ENCODE data around the gene FXYD3. TPM values are rescaled to one million over a fixed set of nuclear protein-coding genes. Genes with fewer than 3 reads are reported as not detected.
A peak's percentile ranks its signal among the peaks of the same experiment; 100 is the strongest.

The FXYD3 gene
- total RNA-seq, 2 donors from 2014 or later: not detected

DNA sequence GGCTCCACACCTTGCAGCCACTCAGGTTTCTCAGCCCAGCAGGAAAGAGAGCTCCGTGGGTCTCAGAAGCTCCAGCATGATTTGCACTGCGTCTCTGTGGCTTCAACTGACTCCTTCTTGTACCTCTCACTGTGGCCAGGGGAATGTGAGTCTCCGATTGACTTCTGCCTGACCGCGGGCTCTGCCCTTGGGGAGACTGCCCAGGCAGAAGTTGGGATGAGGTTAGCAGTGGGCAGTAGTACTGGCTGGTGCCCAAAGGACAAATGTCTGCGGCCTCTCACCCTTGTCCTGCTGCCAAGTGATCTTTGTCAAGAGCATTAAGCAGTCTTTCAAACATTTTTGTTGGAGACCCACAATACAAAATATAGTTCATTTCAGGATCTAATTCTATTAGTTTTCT, 34.4 kb upstream of the FXYD3 start:
- Mint-ChIP-seq H3K27ac (no peak overlapping the region), H3K9me3 (no peaks in the 10 kb centered on the region), H3K36me3 (no peaks in the 10 kb centered on the region)
- ATAC-seq (no peak), DNase-seq (ENCODE audit: low spot score in 2 of 2) (no peak)

DNA sequence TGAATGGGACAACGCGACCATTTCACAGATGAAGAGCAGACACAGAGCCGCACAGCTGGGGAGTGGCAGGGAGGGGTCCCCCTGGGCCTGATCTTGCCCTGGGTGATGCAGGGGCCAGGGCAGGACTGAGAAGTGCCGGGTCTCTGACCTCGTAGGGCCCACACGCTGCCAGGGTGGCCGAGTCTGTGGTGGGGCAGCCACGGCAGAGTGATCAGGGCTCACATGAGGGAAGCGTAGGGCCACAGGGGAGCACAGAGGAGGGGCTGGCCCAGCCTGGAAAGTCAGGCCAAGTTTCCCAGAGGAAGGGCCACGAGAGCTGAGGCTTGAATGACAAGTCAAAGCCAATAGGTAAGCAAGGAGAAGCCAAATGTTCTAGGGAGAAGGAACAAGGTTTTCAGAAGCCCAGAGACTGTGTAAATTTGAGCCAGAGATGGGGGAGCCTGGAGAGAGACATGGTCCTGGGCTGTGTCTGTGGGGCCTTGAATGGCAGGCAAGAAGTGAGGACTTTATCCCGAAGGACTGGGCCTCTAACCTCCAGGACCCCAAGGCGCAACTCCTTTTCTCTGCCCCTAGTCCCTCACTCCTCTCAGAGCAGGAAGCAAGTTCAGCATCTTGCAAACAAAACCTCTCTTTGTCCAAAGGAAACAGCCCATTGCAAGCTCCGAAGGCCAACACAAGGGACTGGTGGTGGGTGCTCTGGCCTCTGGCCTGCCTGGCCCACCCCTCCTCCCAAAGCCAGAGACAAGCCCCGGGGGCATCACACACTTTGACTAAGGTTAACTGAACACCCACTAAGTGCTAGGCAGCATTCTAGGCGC, 31.7 kb upstream of the FXYD3 start:
- peak overlapping the region in 1 of 2 donors; percentile 57 for H3K27ac Mint-ChIP-seq
- ATAC-seq: no peak
- no peaks in the 10 kb centered on the region for H3K36me3 Mint-ChIP-seq
- DNase-seq (ENCODE audit: low spot score in 2 of 2): no peak
- no peaks in the 10 kb centered on the region for H3K9me3 Mint-ChIP-seq

DNA sequence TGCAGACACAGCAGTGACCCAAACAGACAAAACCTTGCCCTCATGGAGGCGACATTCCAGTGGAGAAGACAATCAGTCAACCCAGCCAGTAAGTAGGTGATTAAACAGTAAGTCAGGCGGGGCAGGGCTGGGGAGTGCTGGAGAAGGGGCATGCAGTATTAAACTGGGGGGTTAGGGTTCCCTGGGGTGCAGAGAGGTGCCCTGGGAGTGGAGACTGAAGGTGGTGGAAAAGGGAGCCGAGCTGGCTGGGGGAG, 31.2 kb upstream of the FXYD3 start:
- Mint-ChIP-seq H3K27ac (peak overlapping the region in 1 of 2 donors; percentile 57), H3K9me3 (no peaks in the 10 kb centered on the region), H3K36me3 (no peaks in the 10 kb centered on the region)
- DNase-seq (ENCODE audit: low spot score in 2 of 2) (no peak), ATAC-seq (no peak)

DNA sequence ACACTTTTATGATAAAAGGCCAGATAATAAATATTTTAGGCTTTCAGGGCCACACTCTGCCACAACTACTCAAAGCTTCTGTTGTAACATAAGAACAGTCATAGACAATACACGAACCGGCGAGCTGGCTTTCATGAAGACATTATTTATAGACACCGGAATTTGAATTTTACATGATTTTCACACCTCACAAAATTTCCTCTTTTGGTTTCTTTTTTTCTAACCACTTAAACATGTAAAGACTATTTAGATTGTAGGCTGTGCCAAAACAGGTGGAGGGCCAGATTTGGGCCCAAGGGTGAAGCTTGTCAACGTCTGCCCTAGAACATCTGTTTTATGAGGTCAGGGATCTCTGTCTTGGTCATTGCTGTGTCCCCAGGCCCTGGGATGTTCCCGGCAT, 29.7 kb upstream of the FXYD3 start:
- H3K27ac Mint-ChIP-seq: peak overlapping the region in 1 of 2 donors; percentile 3
- no peaks in the 10 kb centered on the region for H3K9me3 Mint-ChIP-seq

DNA sequence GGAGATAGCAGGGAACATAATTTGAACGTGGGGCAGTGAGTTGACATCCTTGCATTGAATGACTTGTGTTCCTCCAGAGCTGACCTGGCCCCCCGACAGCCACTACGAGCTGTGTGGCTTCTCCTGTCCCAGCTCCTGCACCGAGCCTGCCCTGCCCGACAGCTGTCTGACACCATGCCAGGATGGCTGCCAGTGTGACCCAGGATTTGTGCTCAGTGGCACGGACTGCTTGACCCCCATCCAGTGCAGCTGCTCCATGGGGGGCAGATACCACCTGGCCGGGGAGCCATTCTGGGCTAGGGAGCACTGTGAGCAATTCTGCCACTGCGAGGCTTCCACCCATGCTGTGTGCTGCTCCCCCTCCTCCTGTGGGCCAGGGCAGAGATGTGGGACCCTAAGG, 29.2 kb upstream of the FXYD3 start:
- DNase-seq (ENCODE audit: low spot score in 2 of 2) (no peak), ATAC-seq (no peak)
- H3K9me3 Mint-ChIP-seq: no peaks in the 10 kb centered on the region
- H3K36me3 Mint-ChIP-seq: no peaks in the 10 kb centered on the region
- H3K27ac Mint-ChIP-seq: peak overlapping the region in 1 of 2 donors; percentile 3

More for the DNA sequence above, 29.7 kb upstream of the FXYD3 start:
- ATAC-seq (no peak), DNase-seq (ENCODE audit: low spot score in 2 of 2) (no peak)
- H3K36me3 Mint-ChIP-seq: no peaks in the 10 kb centered on the region

DNA sequence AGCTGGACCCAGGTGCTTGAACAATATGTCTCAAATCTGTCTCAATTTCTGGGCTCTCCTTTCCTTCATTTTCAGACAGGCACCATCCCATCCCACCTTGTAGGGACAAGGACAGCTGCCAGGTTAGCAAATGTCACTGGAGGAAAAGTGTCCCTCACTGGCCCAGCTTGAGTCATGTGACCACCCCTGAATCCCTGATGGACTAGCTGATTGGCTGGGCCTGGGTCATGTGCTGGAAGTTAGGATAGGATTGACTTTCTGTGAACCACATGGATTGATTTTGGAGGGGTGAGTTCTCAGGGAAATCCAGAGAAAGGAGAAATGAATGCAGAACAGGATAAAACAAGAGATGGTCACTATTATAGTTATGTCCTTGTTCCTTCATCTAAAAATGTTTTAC, 28.2 kb upstream of the FXYD3 start:
- Mint-ChIP-seq H3K27ac (no peak overlapping the region), H3K36me3 (no peaks in the 10 kb centered on the region), H3K9me3 (no peaks in the 10 kb centered on the region)
- DNase-seq (ENCODE audit: low spot score in 2 of 2) (no peak), ATAC-seq (no peak)

DNA sequence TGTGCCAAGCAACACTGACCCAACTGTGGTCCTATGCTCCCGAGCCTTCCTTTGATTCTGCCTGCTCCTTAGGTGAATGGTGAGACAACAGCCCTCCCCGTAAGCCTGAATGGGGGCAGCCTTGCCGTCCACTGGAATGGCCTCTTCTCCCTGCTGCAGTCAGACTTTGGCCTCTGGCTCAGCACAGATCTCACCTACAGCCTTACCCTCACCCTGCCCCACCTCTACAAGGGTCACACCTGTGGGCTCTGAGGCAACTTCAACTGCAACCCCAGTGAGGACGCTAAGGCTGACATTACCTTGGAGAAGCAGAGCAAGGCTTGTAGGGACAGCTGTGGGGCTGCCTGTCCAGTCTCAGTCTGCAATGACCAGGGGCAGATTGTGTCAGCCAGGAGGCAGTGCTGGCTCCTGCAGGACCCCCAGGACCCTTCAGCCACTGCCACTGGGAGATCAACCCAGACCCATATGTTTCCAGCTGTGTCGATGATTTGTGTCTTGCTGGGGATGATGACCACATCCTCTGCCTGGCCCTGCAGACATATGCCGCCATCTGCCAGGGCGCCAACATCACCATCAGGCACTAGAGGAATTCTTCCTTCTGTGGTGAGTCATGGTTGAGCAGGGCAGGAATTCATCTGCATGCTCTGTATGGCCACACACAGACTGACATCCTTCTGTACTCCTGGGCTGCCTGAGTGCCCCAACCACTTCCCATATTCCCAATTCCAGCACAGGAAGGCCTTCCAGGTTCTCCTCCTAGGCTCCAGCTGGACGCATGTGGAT, 27.3 kb upstream of the FXYD3 start:
- no peak overlapping the region for H3K27ac Mint-ChIP-seq
- DNase-seq (ENCODE audit: low spot score in 2 of 2) (no peak), ATAC-seq (no peak)
- no peaks in the 10 kb centered on the region for H3K36me3 Mint-ChIP-seq
- H3K9me3 Mint-ChIP-seq: no peaks in the 10 kb centered on the region

DNA sequence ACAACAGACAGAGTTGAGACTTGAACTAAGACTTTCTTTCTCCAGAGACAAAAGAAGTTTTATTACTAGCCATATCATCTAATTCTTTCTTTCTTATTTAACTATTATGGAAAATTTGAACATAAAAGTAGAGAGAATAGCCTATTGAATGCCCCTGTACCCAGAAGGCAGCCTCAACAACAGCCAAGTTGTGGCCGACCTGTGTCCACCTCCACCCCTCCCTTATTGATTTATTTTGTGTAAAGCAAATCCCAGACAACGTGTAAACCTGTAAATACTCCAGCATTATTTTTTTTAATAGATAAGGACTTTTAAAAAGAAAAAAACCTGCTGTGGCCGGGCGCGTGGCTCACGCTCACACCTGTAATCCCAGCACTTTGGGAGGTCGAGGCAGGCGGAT, 26.1 kb upstream of the FXYD3 start:
- H3K27ac Mint-ChIP-seq: no peak overlapping the region
- no peaks in the 10 kb centered on the region for H3K36me3 Mint-ChIP-seq
- ATAC-seq (no peak), DNase-seq (ENCODE audit: low spot score in 2 of 2) (no peak)
- H3K9me3 Mint-ChIP-seq: no peaks in the 10 kb centered on the region

DNA sequence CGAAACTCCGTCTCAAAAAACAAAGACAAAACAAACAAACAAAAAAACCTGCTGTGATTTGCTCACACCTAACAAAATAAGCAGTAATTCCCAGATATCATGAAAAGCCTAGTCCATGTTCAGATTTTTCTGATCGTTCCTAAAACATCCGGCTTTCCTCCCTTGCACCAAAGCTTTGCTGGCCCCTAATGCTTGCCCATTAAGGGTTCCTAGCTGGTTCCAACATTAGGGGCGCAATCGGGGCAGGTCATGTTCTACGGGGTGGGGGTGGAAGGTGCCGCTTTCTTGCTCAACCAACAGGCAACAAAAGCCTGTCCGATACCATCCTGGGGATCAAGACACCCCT, 25.5 kb upstream of the FXYD3 start:
- peak in 1 of 2 donors; percentile 9 for ATAC-seq
- DNase-seq (ENCODE audit: low spot score in 2 of 2): no peak
- Mint-ChIP-seq H3K36me3 (no peaks in the 10 kb centered on the region), H3K9me3 (no peaks in the 10 kb centered on the region), H3K27ac (no peak overlapping the region)

DNA sequence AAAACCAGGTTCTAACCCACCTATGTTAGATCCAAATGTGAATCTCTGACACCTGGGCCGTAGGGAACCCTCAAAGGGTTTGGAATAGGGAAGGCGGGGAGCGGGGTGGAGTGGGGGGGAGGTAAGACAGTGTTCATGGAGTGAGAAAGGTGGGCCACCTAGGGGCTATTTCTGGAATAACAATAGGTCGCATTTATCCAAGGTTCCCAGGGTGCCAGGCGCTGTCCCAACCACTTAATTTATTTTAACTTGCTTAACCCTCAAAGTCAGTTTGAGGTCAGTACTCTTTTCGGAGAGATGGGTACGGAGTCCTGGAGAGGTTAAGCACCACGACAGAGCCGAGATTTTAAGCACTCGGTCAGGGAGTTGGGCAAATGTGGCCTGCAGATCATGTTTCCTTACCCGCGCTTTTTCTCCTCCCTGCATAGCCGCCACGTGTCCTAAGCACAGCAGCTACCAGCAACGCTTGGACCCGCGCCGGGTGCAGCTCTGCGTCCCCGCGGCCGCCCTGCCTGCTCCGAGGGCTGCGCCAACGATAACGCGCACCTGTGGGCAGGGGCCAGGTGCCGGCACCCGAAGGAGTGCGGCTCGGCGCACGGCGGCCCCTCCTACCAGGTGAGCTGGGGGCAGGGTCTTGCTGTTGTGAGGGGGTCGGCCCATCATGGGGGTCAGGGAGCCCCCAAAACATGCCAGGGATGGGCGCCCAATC, 25.0 kb upstream of the FXYD3 start:
- Mint-ChIP-seq H3K36me3 (no peaks in the 10 kb centered on the region), H3K9me3 (no peaks in the 10 kb centered on the region), H3K27ac (no peak overlapping the region)
- ATAC-seq (peak; percentile 78 to 91), DNase-seq (ENCODE audit: low spot score in 2 of 2) (peak in 1 of 2 donors; percentile 52)

DNA sequence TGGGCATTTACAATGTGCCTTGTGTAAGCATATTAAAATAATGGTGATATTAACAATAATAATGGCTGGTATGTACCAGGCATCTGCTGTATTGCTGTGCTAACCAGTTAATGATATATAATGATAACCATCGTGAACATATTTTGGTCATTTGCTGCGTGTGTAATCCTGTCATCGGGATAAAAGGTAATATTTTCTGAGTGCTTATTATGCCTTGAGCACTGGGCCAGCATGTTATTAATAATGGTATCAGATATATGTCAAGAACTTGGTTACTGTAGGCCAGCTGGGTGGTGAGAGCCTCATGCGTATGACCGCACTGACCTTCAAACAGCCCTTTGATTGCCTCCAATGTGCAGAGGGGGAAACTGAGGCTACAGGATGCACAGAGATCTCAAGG, 22.2 kb upstream of the FXYD3 start:
- ATAC-seq (no peak), DNase-seq (ENCODE audit: low spot score in 2 of 2) (no peak)
- Mint-ChIP-seq H3K27ac (no peak overlapping the region), H3K9me3 (no peaks in the 10 kb centered on the region), H3K36me3 (no peaks in the 10 kb centered on the region)

DNA sequence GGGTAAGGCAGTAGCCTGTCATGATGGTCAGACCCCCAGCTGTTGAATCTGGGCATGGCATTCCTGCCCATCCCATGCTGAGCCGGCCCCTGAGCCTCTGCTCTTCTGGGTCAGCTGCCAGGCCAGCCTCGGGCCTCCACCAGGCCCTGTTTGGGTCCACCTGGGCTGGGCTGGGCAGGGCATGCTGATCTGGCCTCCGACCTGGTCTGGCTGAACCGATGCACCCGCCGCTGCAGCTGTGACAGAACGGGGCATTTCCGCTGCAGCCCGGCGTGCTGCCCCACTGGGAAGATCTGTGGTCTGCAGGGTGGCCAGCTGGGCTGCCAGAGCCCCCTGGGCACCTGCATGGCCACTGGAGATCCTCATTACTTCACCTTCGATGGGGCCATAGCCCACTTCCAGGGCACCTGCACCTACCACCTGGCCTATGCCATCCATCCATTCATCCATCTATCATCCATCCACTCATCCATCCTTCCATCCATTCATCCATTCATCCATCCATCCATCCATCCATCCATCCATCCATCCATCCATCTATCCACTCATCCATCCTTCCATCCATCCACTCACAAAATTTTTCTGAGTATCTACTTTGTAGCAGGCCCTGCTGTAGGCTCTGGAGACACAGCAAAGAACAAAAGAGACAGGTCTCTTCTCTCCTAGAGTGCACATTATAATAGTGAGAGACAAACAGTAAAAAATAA, 21.5 kb upstream of the FXYD3 start:
- ATAC-seq (no peak), DNase-seq (ENCODE audit: low spot score in 2 of 2) (no peak)
- no peak overlapping the region for H3K27ac Mint-ChIP-seq
- no peaks in the 10 kb centered on the region for H3K9me3 Mint-ChIP-seq
- H3K36me3 Mint-ChIP-seq: no peaks in the 10 kb centered on the region

DNA sequence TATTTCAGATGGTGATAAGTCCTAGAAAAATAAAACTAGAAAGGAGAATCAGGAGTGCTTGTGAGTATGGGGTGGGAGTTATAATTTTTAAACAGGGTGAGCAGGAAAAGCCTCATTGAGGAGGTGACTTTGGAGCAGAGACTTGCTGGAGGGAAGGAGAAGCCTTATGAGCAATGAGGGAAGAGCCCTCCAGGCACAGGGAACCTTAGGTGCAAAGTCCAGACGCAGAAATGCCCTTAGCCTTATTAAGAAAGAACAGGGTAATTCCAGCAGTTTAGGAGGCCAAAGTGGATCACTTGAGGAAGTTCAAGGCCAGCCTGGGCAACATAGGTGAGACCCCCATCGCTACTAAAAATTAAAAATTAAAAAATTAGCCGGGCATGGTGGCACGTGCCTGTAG, 21.0 kb upstream of the FXYD3 start:
- ATAC-seq (no peak), DNase-seq (ENCODE audit: low spot score in 2 of 2) (no peak)
- no peak overlapping the region for H3K27ac Mint-ChIP-seq
- H3K36me3 Mint-ChIP-seq: no peaks in the 10 kb centered on the region
- H3K9me3 Mint-ChIP-seq: no peaks in the 10 kb centered on the region

DNA sequence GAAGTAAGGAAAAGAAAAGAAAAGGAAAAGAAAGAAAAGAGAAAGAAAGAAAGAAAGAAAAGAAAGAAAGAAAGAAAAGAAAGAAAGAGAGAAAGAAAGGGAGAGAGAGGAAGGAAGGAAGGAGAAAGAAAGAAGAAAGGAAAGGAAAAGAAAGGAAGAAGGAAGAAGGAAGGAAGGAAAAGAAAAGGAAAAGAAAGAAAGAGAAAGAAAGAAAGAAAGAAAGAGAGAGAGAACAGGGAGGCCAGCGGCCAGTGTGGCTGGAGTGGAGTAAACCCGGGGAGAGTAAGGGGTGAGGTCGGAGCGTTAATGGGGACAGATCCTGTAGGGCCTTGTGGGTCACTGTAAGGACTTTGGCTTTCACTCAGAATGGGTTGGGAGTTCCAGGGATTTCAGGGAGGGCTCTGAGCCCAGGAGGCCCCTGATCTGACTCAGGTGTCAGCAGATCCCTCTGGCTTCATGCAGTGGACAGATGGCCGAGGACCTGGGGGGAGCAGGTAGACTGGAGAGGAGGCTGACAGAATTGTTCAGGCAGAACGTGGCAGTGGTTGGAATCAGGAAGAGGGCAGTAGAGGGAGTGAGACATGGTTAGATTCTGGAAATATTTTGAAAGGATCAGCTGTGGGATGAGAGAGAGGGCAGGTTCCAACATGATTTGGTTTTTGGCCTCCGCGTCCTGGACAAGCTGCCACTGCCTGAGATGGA, 19.8 kb upstream of the FXYD3 start:
- no peak for DNase-seq (ENCODE audit: low spot score in 2 of 2)
- no peak for ATAC-seq
- no peaks in the 10 kb centered on the region for H3K9me3 Mint-ChIP-seq
- no peaks in the 10 kb centered on the region for H3K36me3 Mint-ChIP-seq
- peak overlapping the region; percentile 31 to 54 for H3K27ac Mint-ChIP-seq

DNA sequence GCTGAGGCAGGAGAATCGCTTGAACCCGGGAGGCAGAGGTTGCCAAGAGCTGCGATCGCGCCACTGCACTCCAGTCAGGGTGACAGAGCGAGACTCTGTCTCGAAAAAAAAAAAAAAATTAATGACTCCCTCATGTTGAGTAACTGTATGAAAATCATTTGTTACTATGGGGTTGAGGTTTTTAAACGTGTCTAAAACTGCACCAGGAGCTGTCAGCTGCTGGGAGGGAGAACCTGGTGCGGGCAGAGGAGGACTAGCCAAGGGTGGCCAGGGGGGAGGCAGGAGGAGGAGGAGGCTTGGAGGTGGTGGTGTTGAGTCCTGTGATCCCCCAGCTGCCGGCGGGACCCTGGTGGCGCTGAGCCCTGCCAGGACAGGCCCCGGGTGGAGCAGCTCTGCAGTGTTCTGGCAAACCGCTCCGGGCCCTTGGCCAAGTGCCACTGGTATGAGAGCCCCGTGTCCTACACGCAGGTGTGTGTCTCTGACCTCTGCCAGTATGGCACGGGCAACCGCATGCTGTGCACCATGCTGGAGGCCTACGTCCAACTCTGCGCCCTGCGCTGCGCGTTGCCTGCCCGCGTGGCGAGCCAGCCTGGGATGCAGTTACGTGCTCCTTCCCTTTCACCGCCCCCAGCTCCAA, 17.1 kb upstream of the FXYD3 start:
- Mint-ChIP-seq H3K9me3 (no peaks in the 10 kb centered on the region), H3K36me3 (no peaks in the 10 kb centered on the region), H3K27ac (no peak overlapping the region)
- ATAC-seq (no peak), DNase-seq (ENCODE audit: low spot score in 2 of 2) (no peak)
